Measurements from ENCODE around the gene PROC.

Gene PROC

DNA sequence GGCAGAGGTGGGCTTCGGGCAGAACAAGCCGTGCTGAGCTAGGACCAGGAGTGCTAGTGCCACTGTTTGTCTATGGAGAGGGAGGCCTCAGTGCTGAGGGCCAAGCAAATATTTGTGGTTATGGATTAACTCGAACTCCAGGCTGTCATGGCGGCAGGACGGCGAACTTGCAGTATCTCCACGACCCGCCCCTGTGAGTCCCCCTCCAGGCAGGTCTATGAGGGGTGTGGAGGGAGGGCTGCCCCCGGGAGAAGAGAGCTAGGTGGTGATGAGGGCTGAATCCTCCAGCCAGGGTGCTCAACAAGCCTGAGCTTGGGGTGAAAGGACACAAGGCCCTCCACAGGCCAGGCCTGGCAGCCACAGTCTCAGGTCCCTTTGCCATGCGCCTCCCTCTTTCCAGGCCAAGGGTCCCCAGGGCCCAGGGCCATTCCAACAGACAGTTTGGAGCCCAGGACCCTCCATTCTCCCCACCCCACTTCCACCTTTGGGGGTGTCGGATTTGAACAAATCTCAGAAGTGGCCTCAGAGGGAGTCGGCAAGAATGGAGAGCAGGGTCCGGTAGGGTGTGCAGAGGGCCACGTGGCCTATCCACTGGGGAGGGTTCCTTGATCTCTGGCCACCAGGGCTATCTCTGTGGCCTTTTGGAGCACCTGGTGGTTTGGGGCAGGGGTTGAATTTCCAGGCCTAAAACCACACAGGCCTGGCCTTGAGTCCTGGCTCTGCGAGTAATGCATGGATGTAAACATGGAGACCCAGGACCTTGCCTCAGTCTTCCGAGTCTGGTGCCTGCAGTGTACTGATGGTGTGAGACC is at the start of gene PROC:
TSS of gene PROC (plus strand) at position 128 of the 812 bp plus-strand sequence. CDS start 1,516 bp downstream, outside the sequence.
- DNase-seq (ENCODE audit: low read depth, low spot score) = no peak

DNA sequence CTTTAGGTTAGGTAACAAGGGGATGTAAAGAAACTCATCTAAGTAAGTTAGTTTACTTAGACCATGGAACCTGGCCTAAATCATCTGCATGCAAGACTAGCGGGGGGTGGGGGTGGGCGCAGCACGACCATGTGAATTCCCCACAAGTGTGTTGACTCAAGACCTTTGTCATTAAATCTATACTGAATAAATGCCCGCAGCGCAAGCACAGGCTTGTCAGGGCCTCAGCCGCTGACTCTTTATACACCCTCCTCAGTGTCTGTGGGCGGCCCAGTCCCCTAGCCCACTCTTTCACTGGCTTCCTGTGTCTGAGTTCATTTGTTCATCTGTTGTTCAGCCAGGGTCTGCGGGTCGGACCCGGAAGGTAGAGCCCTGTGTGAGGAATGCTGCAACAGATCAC is 48.2 kb upstream of the PROC start:
- no peak for DNase-seq (ENCODE audit: low read depth, low spot score)

DNA sequence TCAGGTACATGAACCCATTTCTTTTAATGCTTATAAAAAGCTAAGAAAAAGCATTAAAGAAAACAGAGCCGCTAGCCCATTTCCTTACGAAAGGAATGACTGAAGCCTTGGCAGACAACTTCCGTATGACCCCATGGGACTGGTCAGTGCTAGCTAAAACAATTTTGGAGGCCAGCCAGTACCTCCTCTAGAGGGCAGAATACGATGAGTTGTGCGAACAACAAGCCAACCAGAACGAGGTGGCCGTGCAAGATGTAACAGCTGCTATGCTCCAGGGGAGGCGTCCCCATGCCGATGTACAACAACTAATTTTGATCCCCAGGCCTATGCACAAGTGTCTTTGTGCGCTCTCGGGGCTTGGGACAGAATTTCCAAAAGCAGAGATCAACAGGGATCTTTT is 47.2 kb upstream of the PROC start:
- no peak for DNase-seq (ENCODE audit: low read depth, low spot score)

DNA sequence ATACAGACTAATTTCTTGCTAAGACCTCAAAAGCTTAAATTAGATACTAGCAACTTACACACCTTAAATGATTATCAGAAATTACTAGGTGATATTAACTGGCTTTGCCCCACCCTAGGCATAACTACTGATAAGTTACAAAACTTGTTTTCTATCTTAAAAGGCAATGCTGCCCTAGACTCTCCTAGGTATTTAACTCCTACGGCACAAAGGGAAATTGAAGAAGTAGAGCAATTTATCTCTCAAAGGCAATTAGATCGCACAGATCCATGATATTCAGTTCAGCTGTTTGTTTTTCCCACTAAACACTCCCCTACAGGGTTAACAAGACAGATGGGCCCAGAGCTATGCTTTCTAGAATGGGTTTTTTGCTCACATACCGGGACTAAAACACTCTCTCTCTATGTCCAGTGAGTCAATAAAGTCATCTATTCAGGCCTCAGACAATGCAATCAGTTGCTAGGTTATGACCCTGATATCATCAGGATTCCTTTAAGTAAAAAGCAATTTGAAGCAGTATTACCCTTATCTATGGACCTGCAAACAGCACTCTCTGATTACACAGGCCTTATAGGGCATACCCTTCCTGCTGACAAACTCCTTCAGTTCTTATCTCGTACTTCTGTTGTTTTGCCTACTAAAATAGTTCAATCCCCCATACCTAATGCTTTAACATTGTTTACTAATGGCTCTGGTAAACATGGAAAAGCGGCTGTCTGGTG is 44.7 kb upstream of the PROC start:
- no peak for DNase-seq (ENCODE audit: low read depth, low spot score)

DNA sequence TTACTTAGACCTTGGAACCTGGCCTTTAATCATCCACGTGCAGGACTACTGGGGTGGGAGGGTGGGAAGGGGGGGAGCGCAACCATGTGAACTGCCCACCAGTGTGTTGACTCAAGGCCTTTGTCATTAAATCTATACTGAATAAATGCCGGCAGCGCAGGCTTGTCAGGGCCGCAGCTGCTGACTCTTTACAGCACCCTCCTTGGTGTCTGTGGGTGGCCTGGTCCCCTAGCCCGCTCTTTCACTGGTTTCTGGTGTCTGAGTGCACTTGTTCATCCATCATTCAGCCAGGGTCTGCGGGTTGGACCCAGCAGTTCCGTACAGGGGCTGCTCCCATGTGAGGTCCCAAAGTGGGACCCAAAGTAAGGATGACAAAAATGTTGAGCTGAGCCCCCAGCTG is 42.0 kb upstream of the PROC start:
- DNase-seq (ENCODE audit: low read depth, low spot score) = no peak

DNA sequence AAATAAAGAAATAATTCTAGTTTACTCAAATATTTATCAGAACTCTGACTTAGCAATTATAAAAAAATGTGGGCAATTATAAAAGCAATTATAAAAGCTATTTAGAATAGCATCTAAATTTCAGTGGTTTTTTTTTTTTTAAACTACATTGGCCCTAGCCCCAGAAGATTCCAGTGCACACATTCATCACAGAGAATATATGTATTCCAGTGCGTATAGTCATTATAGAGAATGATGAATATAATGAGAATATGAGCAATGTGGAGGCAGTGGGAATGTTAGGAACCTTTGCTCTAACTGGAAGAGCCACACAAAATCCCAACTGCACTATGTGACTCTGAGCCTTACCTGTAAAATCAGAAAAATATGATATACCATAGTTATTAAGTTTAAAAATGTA is 41.0 kb upstream of the PROC start:
- DNase-seq (ENCODE audit: low read depth, low spot score) = no peak

DNA sequence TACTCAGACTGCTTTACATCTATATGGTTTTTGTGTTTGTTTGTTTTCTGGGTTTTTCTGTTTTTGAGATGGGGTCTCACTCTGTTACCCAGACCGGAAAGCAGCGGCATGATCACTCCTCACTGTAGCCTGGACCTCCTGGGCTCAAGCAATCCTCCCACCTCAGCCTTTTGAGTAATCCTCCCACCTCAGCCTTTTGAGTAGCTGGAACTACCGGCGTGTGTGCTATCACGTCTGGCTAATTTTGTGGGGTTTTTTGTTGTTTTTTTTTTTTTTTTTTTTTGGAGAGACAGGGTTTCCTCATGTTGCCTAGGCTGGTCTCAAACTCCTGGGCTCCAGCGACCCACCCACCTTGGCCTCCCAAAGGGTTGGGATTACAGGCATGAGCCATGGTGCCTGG is 39.5 kb upstream of the PROC start:
- DNase-seq (ENCODE audit: low read depth, low spot score) = no peak

DNA sequence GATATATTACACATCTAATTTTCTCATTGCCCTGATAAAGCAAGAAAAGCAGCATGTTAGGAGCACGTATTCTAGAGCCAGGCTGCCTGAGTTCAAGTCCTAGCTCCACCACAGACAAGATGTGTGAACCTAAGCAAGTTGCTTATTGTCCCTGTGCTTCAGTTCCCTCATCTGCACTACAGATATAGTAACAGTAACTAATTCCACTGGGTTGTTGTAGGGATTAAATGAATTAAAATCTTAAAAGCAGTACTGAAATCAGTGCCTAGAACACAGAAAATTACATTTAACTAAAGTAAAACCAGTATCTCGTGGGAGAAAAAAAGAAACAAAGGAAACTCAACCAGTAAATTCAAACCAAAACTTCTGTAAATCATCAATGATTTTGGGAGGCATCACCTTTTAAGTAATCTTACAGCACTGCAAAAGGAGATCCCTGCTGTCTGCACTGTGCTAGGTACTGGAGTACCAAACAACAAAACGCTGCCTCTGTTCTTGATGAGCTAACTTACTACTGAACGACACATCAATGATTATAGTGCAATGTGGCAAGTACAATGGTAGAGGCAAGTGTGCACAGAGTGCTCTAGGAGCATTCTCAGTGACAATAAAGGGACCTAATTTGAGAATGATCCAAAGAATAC is 38.4 kb upstream of the PROC start:
- no peak for DNase-seq (ENCODE audit: low read depth, low spot score)

DNA sequence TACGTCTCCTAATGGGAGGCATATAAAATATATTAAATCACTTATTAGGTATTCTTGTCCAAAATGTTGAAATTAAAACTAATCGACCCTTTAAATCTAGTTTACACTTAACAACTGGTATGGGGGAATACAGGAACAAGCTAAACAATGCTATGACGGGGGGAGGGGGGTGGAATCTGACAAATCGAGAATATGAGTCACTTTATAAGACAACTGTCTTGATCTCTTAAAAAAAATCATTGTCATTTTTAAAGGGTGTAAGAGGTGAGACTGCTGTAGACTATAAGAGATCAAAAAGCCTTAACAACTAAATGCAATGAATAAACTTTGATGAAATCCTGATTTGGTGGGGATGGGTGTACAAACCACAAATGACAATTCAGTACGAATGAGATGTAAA is 36.5 kb upstream of the PROC start:
- DNase-seq (ENCODE audit: low read depth, low spot score) = no peak

DNA sequence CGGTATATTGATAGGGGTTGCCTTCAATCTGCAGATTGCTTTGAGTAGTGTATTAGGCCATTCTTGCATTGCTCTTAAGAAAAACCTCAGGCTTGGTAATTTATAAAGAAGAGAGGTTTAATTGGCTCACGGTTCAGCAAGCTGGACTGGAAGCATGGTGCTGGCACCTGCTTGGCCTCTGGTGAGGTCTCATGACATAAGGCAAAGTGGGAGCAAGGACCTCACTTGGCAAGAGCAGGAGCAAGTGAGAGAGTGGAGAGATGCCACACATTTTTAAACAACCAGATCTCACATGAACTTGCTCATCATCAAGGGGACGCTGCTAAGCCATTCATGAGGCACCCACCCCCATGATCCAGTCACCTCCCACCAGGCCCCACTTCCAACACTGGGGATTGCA is 35.4 kb upstream of the PROC start:
- no peak for DNase-seq (ENCODE audit: low read depth, low spot score)

DNA sequence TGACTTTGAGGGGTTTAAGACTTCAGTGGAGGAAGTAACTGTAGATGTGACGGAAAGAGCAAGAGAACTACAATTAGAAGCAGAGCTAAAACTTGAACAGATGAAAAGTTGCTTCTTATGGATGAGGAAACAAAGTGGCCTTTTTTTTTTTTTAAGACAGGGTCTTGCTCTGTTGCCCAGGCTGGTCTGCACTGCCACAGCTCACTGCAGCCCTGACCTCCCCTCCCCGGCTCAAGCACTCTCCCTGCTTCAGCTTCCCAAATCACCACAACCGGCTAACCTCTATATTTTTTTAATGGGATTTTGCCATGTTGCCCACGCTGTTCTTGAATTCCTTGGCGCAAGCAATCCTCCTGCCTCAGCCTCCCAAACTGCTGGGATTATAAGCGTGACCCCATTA is 33.7 kb upstream of the PROC start:
- no peak for DNase-seq (ENCODE audit: low read depth, low spot score)

DNA sequence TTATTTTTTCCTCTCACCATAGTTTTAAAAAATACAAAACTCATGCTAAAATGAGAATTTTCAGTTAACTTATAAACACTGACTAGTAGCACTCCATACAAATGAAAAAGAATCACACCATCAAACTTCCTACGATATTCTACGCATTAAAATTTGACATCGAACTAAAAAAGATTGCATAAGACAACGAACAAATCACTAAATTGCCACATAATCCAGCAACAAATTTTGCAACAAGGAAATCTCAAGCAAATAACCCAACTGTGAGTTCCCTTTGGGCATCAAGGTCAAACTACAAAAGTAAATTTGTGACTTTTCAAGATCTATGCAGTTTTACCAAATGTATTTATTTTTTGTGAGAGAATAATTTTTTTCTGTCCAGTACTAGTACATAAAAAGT is 32.0 kb upstream of the PROC start:
- no peak for DNase-seq (ENCODE audit: low read depth, low spot score)

DNA sequence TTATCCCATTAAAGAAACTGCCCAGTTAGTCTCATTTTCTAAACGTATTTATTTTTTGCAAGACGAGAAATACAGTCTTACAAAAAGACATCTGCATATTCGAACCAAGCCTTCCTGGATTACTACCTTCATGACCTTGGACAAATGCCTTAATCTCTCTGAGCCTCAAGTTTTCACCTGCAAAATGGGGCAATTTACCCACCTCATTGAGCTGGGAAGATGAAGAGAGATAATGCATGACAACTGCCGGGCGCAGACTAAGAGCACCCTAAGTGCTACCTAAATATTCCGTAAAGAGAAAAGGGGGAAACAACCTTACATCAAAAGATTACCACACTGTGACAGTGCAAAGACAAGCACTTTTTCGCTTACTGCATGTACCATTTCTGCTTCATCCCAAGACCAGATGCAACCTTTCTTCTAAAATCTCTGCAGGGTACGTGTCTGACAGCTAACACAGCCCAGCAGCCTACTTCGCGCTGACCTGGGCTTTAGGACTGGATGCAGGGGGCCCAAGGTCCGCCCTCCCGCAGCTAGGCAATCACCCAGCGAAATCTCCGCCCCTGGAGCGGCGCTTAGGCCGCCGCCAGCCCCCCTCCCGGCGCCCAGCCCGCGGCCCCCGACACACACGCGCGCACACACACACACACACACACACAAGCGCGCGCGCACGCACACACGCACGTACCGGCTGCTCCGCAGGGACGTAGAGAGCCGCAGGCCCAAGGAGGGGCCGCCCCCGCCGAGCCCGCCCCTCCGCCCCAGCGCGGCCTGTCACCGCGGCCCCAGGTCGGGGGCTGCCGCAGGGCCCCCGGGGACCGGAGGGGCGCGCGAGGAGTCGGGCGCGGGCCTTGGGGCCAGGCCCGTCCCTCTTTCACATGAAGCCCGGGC is 31.2 kb upstream of the PROC start:
- DNase-seq (ENCODE audit: low read depth, low spot score) = peak; percentile 51

DNA sequence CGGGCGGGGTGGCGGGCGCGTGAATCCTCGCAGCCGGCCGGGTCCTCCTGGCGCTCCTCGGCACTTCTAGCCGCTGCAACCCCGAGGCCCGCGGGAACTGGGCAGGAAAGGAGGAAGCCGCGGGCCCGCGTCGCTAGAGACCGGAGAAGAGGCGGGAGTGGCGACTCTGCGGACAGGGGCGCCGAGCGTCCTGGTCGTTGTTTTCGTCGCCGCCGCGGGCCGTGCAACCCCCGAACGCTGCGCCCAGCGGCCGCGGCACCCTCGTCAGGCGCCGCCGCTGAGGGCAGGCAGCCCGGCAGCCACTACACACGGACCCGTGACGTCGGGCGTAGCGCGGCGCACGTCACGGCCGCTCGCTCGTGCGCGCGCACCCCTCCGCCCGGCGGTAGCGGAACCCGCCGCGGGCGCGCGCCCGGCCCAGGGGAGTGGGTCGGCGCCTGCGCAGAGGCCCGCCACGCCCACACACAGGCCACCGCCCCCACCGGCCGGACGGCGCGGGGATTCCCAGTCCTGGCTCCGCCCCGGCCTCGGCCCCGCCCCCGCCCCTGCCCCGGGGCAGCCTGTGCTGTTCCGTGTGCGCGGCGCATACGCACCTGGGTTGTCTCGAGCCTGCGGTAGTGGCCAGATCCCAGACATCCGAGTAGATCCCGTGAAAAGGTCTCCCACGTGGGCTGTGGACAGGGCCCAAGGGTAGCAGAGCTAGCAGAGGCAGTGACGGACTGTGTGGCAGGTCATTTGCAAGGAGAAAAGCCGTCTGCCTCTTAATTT is 30.4 kb upstream of the PROC start, which contains the start of gene MAP3K2:
TSS of gene MAP3K2 (minus strand) at position 321 of the 768 bp plus-strand sequence. CDS start 44,846 bp downstream, outside the sequence.
- DNase-seq (ENCODE audit: low read depth, low spot score) = peak; percentile 29

DNA sequence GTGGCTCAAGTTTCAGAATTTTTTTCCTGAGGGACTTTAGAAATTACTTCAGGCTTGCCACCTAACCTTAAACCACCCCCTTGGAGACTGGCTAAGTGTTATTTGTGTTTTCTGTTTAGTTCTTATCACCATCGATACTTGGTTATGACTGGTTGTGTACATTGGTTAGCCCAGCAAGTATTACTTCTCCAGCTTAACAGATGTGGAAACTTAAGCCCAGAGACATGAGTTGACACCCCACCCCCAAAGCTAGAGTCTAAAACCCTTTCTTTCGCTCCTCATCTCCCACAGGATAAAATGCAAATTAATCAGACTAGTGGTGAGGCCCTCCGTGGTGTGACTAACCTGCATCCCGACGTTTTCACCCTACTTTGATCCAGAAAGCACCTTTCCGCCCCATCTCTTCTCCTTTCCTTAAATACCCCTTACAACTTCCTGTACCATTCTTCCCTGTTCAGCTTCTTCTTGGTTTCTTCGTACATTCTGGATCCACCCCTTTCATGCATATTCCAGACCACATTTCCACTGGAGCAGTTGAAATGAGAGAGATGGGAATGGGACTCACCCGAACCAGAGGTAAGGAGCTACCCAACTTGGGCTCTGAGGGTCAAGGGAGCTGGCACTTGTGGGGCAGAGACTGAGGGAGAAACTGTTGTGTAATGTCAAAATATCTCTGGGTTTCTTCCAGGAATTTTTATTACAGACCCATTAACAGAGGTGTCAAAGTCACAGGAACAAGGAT is 29.6 kb upstream of the PROC start:
- DNase-seq (ENCODE audit: low read depth, low spot score) = no peak

DNA sequence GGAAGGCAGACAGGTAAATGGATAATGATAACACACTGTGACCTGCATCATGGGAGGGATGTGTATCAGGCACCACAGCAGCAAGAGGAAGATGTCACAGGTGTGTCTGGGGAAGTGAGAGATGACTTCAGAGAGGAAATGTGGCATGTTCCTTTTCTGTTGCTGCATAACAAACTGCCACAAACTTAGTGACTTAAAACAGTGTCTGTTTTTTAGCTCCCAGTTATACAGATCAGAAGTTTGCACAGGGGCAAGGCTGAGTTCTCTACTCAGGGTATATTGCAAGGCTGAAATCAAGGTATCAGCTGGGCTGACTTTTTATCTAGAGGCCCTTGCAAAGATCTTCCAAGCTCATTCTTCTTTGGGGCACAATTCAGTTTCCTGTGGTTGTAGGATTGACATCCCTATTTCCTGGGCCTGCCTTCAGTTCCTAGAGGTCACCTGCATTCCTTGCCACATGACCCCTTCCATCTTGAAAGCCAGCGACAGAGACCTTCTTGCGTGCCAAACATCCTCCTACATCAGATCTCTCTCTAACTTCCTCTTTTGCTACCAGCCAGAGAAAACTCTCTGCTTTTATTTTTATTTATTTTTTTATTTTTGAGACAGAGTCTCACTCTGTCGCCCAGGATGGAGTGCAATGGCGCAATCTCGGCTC is 28.3 kb upstream of the PROC start:
- DNase-seq (ENCODE audit: low read depth, low spot score) = no peak

DNA sequence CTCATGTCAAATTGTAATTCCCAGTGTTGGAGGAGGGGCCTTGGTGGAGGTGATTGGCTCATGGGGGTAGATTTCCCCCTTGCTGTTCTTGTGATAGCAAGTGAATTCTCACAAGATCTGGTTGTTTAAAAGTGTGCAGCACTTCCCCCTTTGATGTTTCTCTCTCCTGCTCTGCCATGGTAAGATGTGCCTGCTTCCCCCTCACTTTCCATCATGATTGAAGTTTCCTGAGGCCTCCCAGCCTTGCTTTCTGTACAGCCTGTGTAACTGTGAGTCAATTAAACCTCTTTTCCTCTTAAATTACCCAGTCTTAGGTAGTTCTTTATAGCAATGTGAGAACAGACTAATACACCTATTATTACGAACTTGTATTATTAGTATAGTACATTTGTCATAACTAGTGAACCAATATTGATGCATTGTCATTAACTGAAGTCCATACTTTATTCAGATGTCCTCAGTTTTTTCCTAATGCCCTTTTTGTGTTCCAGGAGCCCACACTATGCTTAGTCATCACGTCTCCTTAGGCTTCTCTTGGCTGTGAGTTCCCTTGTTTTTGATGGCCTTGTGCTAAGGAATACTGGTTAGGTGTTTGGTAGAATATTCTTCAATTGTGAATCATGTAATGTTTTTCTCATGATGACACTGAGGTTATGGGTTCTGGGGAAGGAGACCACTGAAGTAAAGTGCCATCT is 25.9 kb upstream of the PROC start:
- no peak for DNase-seq (ENCODE audit: low read depth, low spot score)

DNA sequence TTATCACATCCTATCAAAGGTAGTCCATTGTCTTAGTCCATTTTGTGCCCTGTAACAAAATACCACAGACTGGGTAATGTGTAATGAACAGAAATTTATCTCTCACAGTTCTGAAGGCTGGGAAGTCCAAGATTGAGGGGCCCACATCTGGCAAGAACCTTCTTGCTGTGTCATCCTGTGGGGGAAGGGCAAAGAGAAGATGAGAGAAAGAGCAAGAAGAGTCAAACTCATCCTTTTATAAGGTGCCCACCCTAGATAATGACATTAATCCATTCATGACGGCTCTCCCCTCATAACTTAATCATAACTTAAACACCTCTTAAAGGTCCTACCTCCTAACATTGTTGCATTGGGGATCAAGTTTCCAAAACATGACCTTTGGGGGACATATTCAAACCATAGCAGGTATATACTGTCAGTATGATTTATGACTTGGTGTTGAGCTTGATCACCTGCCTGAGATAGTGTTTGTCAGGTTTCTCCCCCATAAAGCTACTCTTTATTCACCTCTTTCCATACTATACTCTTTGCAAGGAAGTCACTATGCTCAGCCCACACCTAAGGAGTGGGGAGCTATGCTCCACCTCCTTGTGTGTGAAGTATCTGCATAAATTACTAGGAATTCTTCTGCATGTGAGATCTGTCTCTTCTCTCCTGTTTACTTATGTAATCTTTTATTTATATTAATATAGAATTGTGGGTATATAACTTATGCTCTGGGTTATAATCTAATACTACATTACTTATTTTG is 25.2 kb upstream of the PROC start:
- no peak for DNase-seq (ENCODE audit: low read depth, low spot score)
